Measurements from ENCODE around the gene ZNF467. TPM values are rescaled to one million over a fixed set of nuclear protein-coding genes. Genes with fewer than 3 reads are reported as not detected.

Gene ZNF467
- total RNA-seq, 1 donor from 2014 or later, result not detected

DNA sequence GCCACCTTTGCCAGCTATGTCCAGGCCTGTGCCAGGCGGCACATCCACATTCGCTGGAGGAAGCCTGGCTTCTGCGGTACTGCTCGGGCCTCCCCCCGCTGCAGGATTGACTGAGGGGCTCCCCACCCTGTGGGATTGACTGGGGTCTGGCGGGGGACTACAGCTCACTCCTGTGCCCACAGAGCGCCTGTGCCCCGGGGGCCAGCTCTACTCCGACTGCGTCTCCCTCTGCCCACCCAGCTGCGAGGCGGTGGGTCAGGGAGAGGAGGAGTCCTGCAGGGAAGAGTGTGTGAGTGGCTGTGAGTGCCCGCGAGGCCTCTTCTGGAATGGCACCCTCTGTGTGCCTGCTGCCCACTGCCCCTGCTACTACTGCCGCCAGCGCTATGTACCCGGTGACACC is 6.7 kb upstream of the ZNF467 start:
- TF ChIP-seq, protein P1, sequence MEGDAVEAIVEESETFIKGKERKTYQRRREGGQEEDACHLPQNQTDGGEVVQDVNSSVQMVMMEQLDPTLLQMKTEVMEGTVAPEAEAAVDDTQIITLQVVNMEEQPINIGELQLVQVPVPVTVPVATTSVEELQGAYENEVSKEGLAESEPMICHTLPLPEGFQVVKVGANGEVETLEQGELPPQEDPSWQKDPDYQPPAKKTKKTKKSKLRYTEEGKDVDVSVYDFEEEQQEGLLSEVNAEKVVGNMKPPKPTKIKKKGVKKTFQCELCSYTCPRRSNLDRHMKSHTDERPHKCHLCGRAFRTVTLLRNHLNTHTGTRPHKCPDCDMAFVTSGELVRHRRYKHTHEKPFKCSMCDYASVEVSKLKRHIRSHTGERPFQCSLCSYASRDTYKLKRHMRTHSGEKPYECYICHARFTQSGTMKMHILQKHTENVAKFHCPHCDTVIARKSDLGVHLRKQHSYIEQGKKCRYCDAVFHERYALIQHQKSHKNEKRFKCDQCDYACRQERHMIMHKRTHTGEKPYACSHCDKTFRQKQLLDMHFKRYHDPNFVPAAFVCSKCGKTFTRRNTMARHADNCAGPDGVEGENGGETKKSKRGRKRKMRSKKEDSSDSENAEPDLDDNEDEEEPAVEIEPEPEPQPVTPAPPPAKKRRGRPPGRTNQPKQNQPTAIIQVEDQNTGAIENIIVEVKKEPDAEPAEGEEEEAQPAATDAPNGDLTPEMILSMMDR (IDR thresholded peaks at IDR 0.05; ENCODE audit: insufficient read depth, low read length, poor library complexity, severe bottlenecking), result no peak
- no peak for DNase-seq (ENCODE audit: low read depth)
- Histone ChIP-seq H3K4me3 (ENCODE audit: low read depth, low read length) (no peak overlapping the region), H3K27me3 (ENCODE audit: control insufficient read depth, insufficient read depth, low read length) (peaks cover 42% of the 10 kb centered on the region), H3K36me3 (ENCODE audit: control insufficient read depth, insufficient read depth, low read length) (no peaks in the 10 kb centered on the region)

DNA sequence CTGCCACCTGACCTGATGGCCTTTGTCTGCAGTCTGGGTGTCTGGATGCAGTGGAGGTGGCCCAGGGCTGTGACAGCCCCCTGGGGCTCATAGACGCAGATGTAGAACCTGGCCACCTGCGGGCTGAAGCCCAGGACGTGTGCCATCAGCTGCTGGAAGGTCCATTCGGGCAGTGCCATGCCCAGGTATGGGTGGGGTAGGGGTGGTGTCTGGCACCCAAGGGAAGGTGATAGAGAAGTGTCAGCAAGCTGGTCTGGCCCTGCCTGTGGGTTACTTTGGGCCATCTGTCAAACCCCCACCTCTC is 6.1 kb upstream of the ZNF467 start:
- DNase-seq (ENCODE audit: low read depth), result no peak
- TF ChIP-seq, protein P1 (IDR thresholded peaks at IDR 0.05; ENCODE audit: insufficient read depth, low read length, poor library complexity, severe bottlenecking), result no peak
- Histone ChIP-seq H3K4me3 (ENCODE audit: low read depth, low read length) (no peak overlapping the region), H3K27me3 (ENCODE audit: control insufficient read depth, insufficient read depth, low read length) (peaks cover 47% of the 10 kb centered on the region), H3K36me3 (ENCODE audit: control insufficient read depth, insufficient read depth, low read length) (no peaks in the 10 kb centered on the region)

- H3K36me3 ChIP-seq (ENCODE audit: control insufficient read depth, insufficient read depth, low read length), result no peaks in the 10 kb centered on the region
- peaks cover 53% of the 10 kb centered on the region for H3K27me3 ChIP-seq (ENCODE audit: control insufficient read depth, insufficient read depth, low read length)
- H3K4me3 ChIP-seq (ENCODE audit: low read depth, low read length), result no peak overlapping the region
- TF ChIP-seq, protein P1 (IDR thresholded peaks at IDR 0.05; ENCODE audit: insufficient read depth, low read length, poor library complexity, severe bottlenecking), result no peak
- DNase-seq (ENCODE audit: low read depth), result no peak
Measured at GRCh38 chr7:149778696-149779501, 5.5 kb upstream of the ZNF467 start.

DNA sequence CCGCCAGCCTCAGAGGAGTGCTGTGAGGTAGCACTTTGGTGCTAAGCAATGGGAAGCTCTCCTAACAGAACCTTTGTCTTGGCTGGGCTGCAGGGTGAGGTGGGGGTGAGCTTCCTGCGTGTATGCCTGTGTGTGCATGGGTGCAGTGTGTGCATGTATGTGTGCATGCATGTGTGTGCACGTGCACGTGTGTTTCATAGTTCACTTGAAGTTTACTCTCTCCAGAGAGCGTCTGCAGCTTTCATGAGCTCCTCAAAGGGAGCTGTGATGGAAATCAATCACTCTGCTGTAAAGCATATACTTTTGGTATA is 4.9 kb upstream of the ZNF467 start:
- Histone ChIP-seq H3K27me3 (ENCODE audit: control insufficient read depth, insufficient read depth, low read length) (peaks cover 54% of the 10 kb centered on the region), H3K4me3 (ENCODE audit: low read depth, low read length) (no peak overlapping the region), H3K36me3 (ENCODE audit: control insufficient read depth, insufficient read depth, low read length) (no peaks in the 10 kb centered on the region)
- no peak for DNase-seq (ENCODE audit: low read depth)
- TF ChIP-seq, protein P1 (IDR thresholded peaks at IDR 0.05; ENCODE audit: insufficient read depth, low read length, poor library complexity, severe bottlenecking), result no peak

DNA sequence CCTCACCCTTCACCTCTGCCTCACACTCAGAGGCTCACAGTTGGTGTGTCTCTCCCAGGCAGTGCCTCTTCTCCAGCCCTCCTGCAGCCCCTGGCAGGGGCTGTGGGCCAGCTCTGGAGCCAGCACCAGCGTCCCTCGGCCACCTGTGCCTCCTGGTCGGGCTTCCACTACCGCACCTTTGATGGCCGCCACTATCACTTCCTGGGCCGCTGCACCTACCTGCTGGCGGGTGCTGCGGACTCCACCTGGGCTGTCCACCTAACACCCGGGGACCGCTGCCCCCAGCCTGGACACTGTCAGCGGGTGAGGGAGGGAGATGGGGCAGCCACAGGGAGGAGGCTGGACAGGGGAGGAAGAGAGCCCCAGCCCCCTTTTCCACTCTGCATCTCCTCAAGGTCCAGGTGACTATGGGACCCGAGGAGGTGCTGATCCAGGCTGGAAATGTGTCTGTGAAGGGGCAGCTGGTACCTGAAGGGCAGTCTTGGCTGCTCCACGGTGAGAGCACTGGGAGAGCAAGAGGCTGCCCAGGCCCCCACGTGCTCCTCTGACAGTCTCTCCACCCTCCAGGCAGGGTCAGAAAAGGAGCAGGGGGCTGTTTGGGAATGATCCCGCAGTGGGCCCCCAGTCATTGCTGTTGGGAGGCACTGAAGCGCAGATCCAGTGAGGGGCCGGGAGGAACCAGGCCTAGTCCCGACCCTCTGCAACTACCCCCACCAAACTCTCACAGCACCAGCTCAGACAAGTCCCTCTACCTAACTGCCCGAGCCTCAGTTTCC is 4.4 kb upstream of the ZNF467 start:
- DNase-seq (ENCODE audit: low read depth), result no peak
- no peak overlapping the region for H3K4me3 ChIP-seq (ENCODE audit: low read depth, low read length)
- TF ChIP-seq, protein P1 (IDR thresholded peaks at IDR 0.05; ENCODE audit: insufficient read depth, low read length, poor library complexity, severe bottlenecking), result no peak
- H3K36me3 ChIP-seq (ENCODE audit: control insufficient read depth, insufficient read depth, low read length), result no peaks in the 10 kb centered on the region
- peaks cover 55% of the 10 kb centered on the region for H3K27me3 ChIP-seq (ENCODE audit: control insufficient read depth, insufficient read depth, low read length)
